Activated T-helper 1 cell treated with anti-CD3 and anti-CD28 coated beads, Interleukin-12 subunit alpha, Interleukin-12 subunit beta, Interleukin-2, Interleukin-4 antibody, amounts not matched to agents 30 ng/mL and 10 ng/mL and 1 ng/mL, durations not matched to agents 14 hours and 24 hours and 36 hours (primary cell): ENCODE data around the gene RERG. TPM values are rescaled to one million over a fixed set of nuclear protein-coding genes. Genes with fewer than 3 reads are reported as not detected.
"Not testable (repeated sequence)": the region's sequence is repeated elsewhere in the genome, so short reads cannot be mapped to it uniquely, and the experiment has no call there.

Source experiments
- DNase-seq: peaks from one replicate; pipeline ENCODE4 v3.0.0; 2021; ENCODE audit warnings: low spot score
- H3K27ac Mint-ChIP-seq: one replicate; pipeline ENCODE4 v1.8.0; 2021; ENCODE audit warnings: mild to moderate bottlenecking, mixed read lengths
- H3K27me3 Mint-ChIP-seq: one replicate; pipeline ENCODE4 v1.8.0; 2022; ENCODE audit warnings: mild to moderate bottlenecking, moderate library complexity, mixed read lengths; ENCODE audit not compliant: insufficient read depth
- H3K36me3 Mint-ChIP-seq: one replicate; pipeline ENCODE4 v1.8.0; 2021; ENCODE audit warnings: low read depth, mixed read lengths
- H3K4me1 Mint-ChIP-seq: one replicate; pipeline ENCODE4 v1.8.0; 2021; ENCODE audit warnings: low read depth, mixed read lengths
- H3K4me3 Mint-ChIP-seq: one replicate; pipeline ENCODE4 v1.8.0; 2021; ENCODE audit warnings: mild to moderate bottlenecking, moderate library complexity, mixed read lengths
- H3K9me3 Mint-ChIP-seq: one replicate; pipeline ENCODE4 v1.8.0; 2021; ENCODE audit warnings: mixed read lengths
- intact Hi-C: fragments of 100-400 bp; cut with micrococcal nuclease; formaldehyde crosslinking; loops from one replicate; pipeline ENCODE4 v1.15.1; 2024
- total RNA-seq: library from RNA; stranded (reverse); gene quantifications from 2 replicates; pipeline ENCODE4 v1.2.3, GENCODE V29; 2022

Gene RERG
- total RNA-seq, 1 donor from 2014 or later: not detected

GRCh38 chr12:15077751-15078150 is 143.5 kb downstream of the RERG start:
- H3K4me3 Mint-ChIP-seq, H3K9me3 Mint-ChIP-seq, intact Hi-C loops, DNase-seq, H3K36me3 Mint-ChIP-seq: not testable (repeated sequence)
- Mint-ChIP-seq H3K27me3 (peaks cover 10% of the 10 kb centered on the region), H3K27ac (peak overlapping the region; percentile 6), H3K4me1 (peaks cover 14% of the 10 kb centered on the region)

- Mint-ChIP-seq H3K27me3 (peaks cover 3% of the 10 kb centered on the region), H3K27ac (no peak overlapping the region), H3K4me1 (peaks cover 14% of the 10 kb centered on the region), H3K36me3 (no peaks in the 10 kb centered on the region), H3K9me3 (no peaks in the 10 kb centered on the region), H3K4me3 (no peak overlapping the region)
- intact Hi-C loops: no loop called here
- no peak for DNase-seq
Observed at GRCh38 chr12:15074351-15074750, 146.9 kb downstream of the RERG start.

GRCh38 chr12:15059123-15059522 is 162.1 kb downstream of the RERG start:
- no peak for DNase-seq
- intact Hi-C loops: no loop called here
- H3K27ac Mint-ChIP-seq: no peak overlapping the region
- H3K4me1 Mint-ChIP-seq: no peaks in the 10 kb centered on the region
- H3K27me3 Mint-ChIP-seq: peaks cover 9% of the 10 kb centered on the region
- no peaks in the 10 kb centered on the region for H3K36me3 Mint-ChIP-seq
- no peak overlapping the region for H3K4me3 Mint-ChIP-seq
- no peaks in the 10 kb centered on the region for H3K9me3 Mint-ChIP-seq

Other genes starting within 250 kb of the RERG start
- not detected in 2 replicates for gene PDE6H, start 248.4 kb downstream of the RERG start, total RNA-seq
- gene PTPRO, start 101.1 kb upstream of the RERG start, total RNA-seq: 0.22 and 0.26 TPM in 2 replicates